IMR-90 (cell line): ENCODE results near the gene SH3D21.

Experiments
- CTCF ChIP-seq: conservative IDR thresholded peaks from 2 replicates; pipeline ENCODE4 v1.5.1; 2012; ENCODE audit warnings: mild to moderate bottlenecking, low read depth, low read length, improper control_type of control experiment
- POLR2A ChIP-seq: IDR thresholded peaks from 2 replicates; pipeline ENCODE4 v1.6.1; 2012; ENCODE audit warnings: mild to moderate bottlenecking, low read depth, low read length

DNA sequence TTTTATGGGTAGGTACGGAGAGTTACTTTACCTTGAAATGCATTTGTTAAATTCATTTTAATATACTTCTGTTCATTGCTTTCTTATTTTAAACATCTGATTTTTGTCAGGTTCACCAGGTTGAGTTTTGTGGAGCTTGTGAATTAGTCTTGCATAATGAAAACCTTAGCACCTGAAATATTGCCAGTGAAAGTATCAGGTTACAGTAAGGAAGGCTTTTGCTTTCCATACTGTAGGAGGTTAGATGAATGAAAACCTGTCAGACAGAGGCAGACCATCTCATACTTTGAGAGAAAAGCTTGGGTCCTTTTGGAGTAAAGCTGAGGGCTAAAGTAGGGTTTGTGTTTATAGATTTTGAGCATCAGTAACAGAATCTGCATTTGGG, 47.2 kb upstream of the SH3D21 start:
- TF ChIP-seq POLR2A (no peak), CTCF (no peak)
